Measurements from ENCODE around the gene TUBA4B. TPM values are rescaled to one million over a fixed set of nuclear protein-coding genes. Genes with fewer than 3 reads are reported as not detected.

Gene TUBA4B
- total and polyA plus RNA-seq, 4 donors = 0.28 TPM; not detected in 3

DNA sequence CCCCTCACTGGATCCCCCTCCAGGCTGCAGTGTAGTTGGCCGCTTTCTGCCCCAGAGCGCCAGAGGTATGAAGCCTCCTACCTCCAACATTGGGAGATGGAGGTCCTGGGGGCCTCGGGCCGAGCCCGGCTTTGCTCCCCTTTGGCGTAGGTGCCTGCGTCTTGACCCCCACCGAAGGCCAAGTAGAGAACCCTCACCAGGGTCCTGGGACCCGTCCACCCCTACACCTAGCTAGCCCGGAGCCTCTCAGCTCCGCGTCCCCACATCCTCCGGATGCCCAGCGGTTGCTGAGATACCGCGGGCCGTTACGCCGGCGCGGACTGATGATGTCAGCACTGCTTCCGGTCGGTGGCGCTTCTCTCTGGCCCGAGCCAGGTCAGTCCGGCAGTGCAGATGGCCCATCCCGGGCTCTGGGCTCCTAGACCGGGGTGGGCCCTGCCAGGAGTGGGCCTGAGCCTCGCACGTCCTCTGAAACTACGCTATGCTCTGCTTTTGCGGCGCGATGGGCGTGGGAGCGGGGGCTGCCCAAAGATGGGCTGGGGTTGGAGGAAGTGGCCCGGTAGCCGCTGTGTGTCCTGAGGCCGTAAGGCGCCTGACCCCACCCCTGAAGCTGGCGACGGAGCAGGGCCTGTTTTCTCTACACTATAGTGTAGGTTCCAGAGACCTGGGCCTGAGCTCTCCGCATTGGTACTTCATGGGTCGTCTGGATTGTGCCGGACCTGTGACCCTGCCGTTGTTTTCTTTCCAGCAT, 7.7 kb upstream of the TUBA4B start, which contains the start of the genes GLB1L and STK16:
TSS of gene GLB1L (minus strand) at position 297 of the 751 bp plus-strand sequence. CDS start 1,871 bp downstream, outside the sequence.
TSS of gene STK16 (plus strand) at position 332 of the 751 bp plus-strand sequence. CDS start 521 bp downstream, outside the sequence.
- no peaks in the 10 kb centered on the region for H3K27me3 ChIP-seq (ENCODE audit: control insufficient read depth in 1 of 2, insufficient read depth in 2 of 2, low read length in 1 of 2)
- peak within 1 kb of the TSS; percentile 36 to 80 for H3K27ac ChIP-seq (ENCODE audit: low read depth in 1 of 2, low read length in 2 of 2)
- no peaks in the 10 kb centered on the region for H3K36me3 ChIP-seq (ENCODE audit: control insufficient read depth in 1 of 2, insufficient read depth in 2 of 2, low read length in 1 of 2)
- intact Hi-C loops (cut with DNase I) = loop anchor here in 1 of 2 donors (5.0 kb wide), 1 partner anchor 47 kb away; no protein-coding TSS in a partner anchor
- no peaks in the 10 kb centered on the region for H3K4me1 ChIP-seq (ENCODE audit: control insufficient read depth in 1 of 2, insufficient read depth in 2 of 2, low read length in 2 of 2)
- ATAC-seq (ENCODE audit: low FRiP score) (peak; percentile 95), DNase-seq (peak; percentile 97 to 99)
- 0% methylated on average over 46 of the region's 46 CpGs for WGBS, 2 donors
- no peaks in the 10 kb centered on the region for H3K9me3 ChIP-seq (ENCODE audit: control insufficient read depth, low read length)
- peak within 1 kb of the TSS; percentile 37 to 75 for H3K4me3 ChIP-seq (ENCODE audit: low read length in 2 of 2)

DNA sequence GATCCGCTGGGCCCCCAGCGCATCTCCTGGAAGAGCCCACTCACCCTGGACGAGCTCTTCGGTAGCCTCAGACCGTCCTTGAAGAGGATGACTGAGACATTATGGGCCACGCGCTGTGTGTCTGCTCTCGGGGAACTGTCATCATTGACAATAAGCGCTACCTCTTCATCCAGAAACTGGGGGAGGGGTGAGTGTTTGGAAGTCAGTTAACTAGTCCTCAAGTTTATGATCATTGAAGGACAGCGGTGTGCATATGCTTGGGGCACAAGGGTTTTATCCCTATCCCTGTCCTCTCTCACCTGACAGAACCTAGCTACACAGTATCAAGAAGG, 7.2 kb upstream of the TUBA4B start:
- Histone ChIP-seq H3K4me1 (ENCODE audit: control insufficient read depth in 1 of 2, insufficient read depth in 2 of 2, low read length in 2 of 2) (no peaks in the 10 kb centered on the region), H3K27ac (ENCODE audit: low read depth in 1 of 2, low read length in 2 of 2) (peak overlapping the region in 1 of 2 donors; percentile 80), H3K9me3 (ENCODE audit: control insufficient read depth, low read length) (no peaks in the 10 kb centered on the region), H3K4me3 (ENCODE audit: low read length in 2 of 2) (peak overlapping the region; percentile 37 to 75), H3K27me3 (ENCODE audit: control insufficient read depth in 1 of 2, insufficient read depth in 2 of 2, low read length in 1 of 2) (no peaks in the 10 kb centered on the region), H3K36me3 (ENCODE audit: control insufficient read depth in 1 of 2, insufficient read depth in 2 of 2, low read length in 1 of 2) (no peaks in the 10 kb centered on the region)
- no peak for ATAC-seq (ENCODE audit: low FRiP score)
- no peak for DNase-seq
- intact Hi-C loops (cut with DNase I) = loop anchor here in 1 of 2 donors (5.0 kb wide), 1 partner anchor 46 kb away; no protein-coding TSS in a partner anchor
- 21% methylated on average over 10 of the region's 10 CpGs for WGBS, 2 donors

DNA sequence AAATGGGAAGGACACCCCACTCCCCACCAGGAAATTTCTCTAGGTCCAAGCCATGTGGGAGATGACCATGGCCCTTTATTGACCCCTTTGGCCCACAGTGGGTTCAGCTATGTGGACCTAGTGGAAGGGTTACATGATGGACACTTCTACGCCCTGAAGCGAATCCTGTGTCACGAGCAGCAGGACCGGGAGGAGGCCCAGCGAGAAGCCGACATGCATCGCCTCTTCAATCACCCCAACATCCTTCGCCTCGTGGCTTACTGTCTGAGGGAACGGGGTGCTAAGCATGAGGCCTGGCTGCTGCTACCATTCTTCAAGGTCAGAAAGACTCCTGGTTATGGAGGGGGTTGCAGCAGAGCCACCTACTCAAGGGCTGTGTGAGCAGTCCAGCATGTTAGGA, 6.5 kb upstream of the TUBA4B start:
- H3K4me1 ChIP-seq (ENCODE audit: control insufficient read depth in 1 of 2, insufficient read depth in 2 of 2, low read length in 2 of 2) = no peaks in the 10 kb centered on the region
- intact Hi-C loops (cut with DNase I) = loop anchor here in 1 of 2 donors (5.0 kb wide), 1 partner anchor 46 kb away; no protein-coding TSS in a partner anchor
- ATAC-seq (ENCODE audit: low FRiP score) (no peak), DNase-seq (no peak)
- H3K9me3 ChIP-seq (ENCODE audit: control insufficient read depth, low read length) = no peaks in the 10 kb centered on the region
- 92 to 95% methylated on average over 10 of the region's 10 CpGs for WGBS, 2 donors
- no peak overlapping the region for H3K27ac ChIP-seq (ENCODE audit: low read depth in 1 of 2, low read length in 2 of 2)
- H3K27me3 ChIP-seq (ENCODE audit: control insufficient read depth in 1 of 2, insufficient read depth in 2 of 2, low read length in 1 of 2) = no peaks in the 10 kb centered on the region
- H3K4me3 ChIP-seq (ENCODE audit: low read length in 2 of 2) = no peak overlapping the region
- no peaks in the 10 kb centered on the region for H3K36me3 ChIP-seq (ENCODE audit: control insufficient read depth in 1 of 2, insufficient read depth in 2 of 2, low read length in 1 of 2)

DNA sequence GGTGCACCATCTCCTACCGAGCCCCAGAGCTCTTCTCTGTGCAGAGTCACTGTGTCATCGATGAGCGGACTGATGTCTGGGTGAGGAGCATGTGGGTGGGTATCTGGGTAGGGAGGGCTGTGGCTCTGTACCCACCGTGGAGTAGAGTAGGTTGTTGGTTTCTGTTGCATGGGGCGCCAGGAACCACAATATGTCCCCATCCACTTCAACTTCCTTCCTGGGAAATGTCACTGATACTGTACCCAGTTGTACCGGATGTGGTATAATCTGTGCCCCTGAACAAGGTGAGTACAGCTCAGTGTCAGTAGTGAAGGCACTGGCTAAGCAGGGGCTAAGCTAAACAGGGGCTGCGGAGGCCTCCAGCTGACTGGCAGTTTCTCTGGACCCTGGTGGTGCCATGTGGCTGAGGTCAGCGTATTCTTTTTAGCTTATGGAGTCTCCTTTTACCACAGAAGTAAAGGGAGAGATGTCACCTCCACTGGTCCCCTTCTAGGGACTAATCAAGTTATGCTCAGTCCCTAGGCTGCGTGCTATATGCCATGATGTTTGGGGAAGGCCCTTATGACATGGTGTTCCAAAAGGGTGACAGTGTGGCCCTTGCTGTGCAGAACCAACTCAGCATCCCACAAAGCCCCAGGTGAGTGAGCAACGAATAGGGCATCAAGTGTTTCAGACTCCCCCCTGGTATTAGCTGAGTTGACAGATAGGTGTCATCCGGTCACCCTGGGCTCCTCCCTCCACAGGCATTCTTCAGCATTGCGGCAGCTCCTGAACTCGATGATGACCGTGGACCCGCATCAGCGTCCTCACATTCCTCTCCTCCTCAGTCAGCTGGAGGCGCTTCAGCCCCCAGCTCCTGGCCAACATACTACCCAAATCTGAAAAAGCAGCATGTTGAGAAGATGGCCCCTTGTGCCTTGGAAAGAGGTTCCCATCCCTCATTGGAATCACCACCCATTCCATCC, 5.1 kb upstream of the TUBA4B start:
- intact Hi-C loops (cut with DNase I) = loop anchor here in 1 of 2 donors (5.0 kb wide), 1 partner anchor 44 kb away; no protein-coding TSS in a partner anchor
- H3K36me3 ChIP-seq (ENCODE audit: control insufficient read depth in 1 of 2, insufficient read depth in 2 of 2, low read length in 1 of 2) = no peaks in the 10 kb centered on the region
- no peaks in the 10 kb centered on the region for H3K4me1 ChIP-seq (ENCODE audit: control insufficient read depth in 1 of 2, insufficient read depth in 2 of 2, low read length in 2 of 2)
- DNase-seq = no peak
- peak overlapping the region in 1 of 2 donors; percentile 39 for H3K27ac ChIP-seq (ENCODE audit: low read depth in 1 of 2, low read length in 2 of 2)
- H3K27me3 ChIP-seq (ENCODE audit: control insufficient read depth in 1 of 2, insufficient read depth in 2 of 2, low read length in 1 of 2) = no peaks in the 10 kb centered on the region
- H3K4me3 ChIP-seq (ENCODE audit: low read length in 2 of 2) = no peak overlapping the region
- ATAC-seq (ENCODE audit: low FRiP score) = no peak
- no peaks in the 10 kb centered on the region for H3K9me3 ChIP-seq (ENCODE audit: control insufficient read depth, low read length)
- 92% methylated on average over 17 of the region's 17 CpGs for WGBS, 2 donors

DNA sequence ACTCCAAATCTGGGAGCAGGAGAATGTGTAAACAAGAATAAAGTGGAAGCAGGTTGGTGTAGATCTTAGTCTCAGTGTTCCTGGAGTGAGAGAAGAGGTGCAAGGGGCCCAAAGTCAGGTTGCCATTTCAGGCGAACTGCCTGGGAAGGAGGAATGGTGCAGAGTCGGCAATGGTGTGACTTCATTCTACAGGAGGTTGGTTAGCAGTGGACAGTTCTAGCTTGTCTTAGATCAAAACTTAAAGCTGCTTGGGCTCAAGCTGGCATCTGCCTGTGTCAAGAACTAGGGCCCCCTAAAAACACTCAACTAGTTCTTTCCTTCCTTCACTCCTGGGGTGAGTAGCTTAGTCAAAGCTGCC, 4.2 kb upstream of the TUBA4B start:
- H3K27me3 ChIP-seq (ENCODE audit: control insufficient read depth in 1 of 2, insufficient read depth in 2 of 2, low read length in 1 of 2) = no peaks in the 10 kb centered on the region
- no peaks in the 10 kb centered on the region for H3K36me3 ChIP-seq (ENCODE audit: control insufficient read depth in 1 of 2, insufficient read depth in 2 of 2, low read length in 1 of 2)
- no peaks in the 10 kb centered on the region for H3K4me1 ChIP-seq (ENCODE audit: control insufficient read depth in 1 of 2, insufficient read depth in 2 of 2, low read length in 2 of 2)
- H3K9me3 ChIP-seq (ENCODE audit: control insufficient read depth, low read length) = no peaks in the 10 kb centered on the region
- WGBS, 2 donors = 37 to 44% methylated on average over 2 of the region's 2 CpGs
- H3K4me3 ChIP-seq (ENCODE audit: low read length in 2 of 2) = no peak overlapping the region
- H3K27ac ChIP-seq (ENCODE audit: low read depth in 1 of 2, low read length in 2 of 2) = peak overlapping the region; percentile 67 to 89
- ATAC-seq (ENCODE audit: low FRiP score) = no peak
- intact Hi-C loops (cut with DNase I) = loop anchor here in 1 of 2 donors (5.0 kb wide), 1 partner anchor 43 kb away; no protein-coding TSS in a partner anchor
- DNase-seq = no peak

DNA sequence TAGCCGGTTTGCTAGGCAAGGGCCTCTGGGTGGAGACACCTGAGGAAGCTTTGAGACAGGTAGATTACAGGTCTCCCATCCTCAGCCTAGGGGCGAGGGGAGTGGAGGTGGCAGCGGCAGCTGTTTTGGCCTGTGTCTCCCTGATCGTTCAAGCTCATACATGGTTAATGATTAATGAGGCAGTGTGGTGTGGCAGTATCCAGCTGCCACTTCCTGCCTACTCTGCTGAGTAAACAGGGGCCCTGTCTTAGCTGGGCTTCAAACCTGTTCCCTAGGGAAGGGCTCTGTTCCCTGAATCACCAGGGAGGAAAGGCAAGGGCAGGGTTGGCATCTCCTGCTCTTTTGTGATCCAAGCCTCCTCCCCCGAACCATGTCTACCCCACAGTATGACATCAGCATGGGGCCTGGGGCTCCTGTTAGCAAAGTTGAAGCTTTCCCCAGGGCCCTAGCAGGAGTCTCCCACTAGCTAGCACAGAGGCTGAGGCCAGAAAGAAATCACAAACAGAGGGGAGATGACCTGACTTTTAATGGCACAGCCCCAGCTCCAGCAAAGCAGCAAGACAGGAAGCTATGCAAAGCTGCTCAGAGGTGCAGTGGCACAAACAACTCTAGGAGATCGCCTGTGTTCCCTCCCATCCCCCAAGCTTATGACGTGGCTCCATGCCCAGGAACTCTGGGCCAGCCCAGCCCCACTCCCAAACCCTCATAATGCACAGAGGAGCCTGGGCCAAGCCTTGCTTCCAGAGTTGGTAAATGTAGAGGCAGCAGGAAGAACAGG, 3.7 kb upstream of the TUBA4B start:
- intact Hi-C loops (cut with DNase I) = loop anchor here in 1 of 2 donors (5.0 kb wide), 1 partner anchor 43 kb away; no protein-coding TSS in a partner anchor
- 2% methylated on average over 7 of the region's 7 CpGs for WGBS, 2 donors
- ATAC-seq (ENCODE audit: low FRiP score) = peak; percentile 47
- Histone ChIP-seq H3K4me1 (ENCODE audit: control insufficient read depth in 1 of 2, insufficient read depth in 2 of 2, low read length in 2 of 2) (no peaks in the 10 kb centered on the region), H3K36me3 (ENCODE audit: control insufficient read depth in 1 of 2, insufficient read depth in 2 of 2, low read length in 1 of 2) (no peaks in the 10 kb centered on the region), H3K27ac (ENCODE audit: low read depth in 1 of 2, low read length in 2 of 2) (peak overlapping the region; percentile 67 to 89), H3K4me3 (ENCODE audit: low read length in 2 of 2) (no peak overlapping the region), H3K9me3 (ENCODE audit: control insufficient read depth, low read length) (no peaks in the 10 kb centered on the region), H3K27me3 (ENCODE audit: control insufficient read depth in 1 of 2, insufficient read depth in 2 of 2, low read length in 1 of 2) (no peaks in the 10 kb centered on the region)
- DNase-seq = peak; percentile 87 to 89

DNA sequence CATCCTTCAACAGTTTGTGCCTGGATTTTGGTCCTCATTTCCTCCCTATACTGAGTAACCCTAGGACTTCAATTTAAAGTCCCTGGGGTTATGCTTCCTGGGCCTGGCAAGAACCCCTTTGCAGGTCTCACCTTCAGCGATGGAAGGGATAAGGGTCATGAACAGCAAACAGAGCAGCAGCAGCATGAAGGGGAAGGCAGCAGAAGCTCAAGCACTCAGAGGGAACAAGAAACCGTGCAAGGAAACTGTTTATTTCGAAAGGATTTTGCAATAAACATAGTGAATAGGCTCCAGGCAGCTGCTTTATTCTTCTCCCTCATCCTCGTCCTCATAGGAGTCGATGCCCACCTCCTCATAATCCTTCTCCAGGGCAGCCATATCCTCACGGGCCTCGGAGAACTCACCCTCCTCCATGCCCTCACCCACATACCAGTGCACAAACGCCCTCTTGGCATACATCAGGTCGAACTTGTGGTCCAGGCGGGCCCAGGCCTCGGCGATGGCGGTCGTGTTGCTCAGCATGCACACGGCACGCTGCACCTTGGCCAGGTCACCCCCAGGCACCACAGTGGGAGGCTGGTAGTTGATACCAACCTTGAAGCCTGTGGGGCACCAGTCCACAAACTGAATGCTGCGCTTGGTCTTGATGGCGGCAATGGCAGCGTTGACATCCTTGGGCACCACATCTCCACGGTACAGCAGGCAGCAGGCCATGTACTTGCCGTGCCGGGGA, 2.8 kb upstream of the TUBA4B start:
- intact Hi-C loops (cut with DNase I) = no loop called here
- H3K4me1 ChIP-seq (ENCODE audit: control insufficient read depth in 1 of 2, insufficient read depth in 2 of 2, low read length in 2 of 2) = no peaks in the 10 kb centered on the region
- H3K27me3 ChIP-seq (ENCODE audit: control insufficient read depth in 1 of 2, insufficient read depth in 2 of 2, low read length in 1 of 2) = no peaks in the 10 kb centered on the region
- no peak overlapping the region for H3K4me3 ChIP-seq (ENCODE audit: low read length in 2 of 2)
- H3K9me3 ChIP-seq (ENCODE audit: control insufficient read depth, low read length) = no peaks in the 10 kb centered on the region
- H3K27ac ChIP-seq (ENCODE audit: low read depth in 1 of 2, low read length in 2 of 2) = peak overlapping the region in 1 of 2 donors; percentile 89
- 75 to 77% methylated on average over 22 of the region's 22 CpGs for WGBS, 2 donors
- ATAC-seq (ENCODE audit: low FRiP score) (no peak), DNase-seq (no peak)
- H3K36me3 ChIP-seq (ENCODE audit: control insufficient read depth in 1 of 2, insufficient read depth in 2 of 2, low read length in 1 of 2) = no peaks in the 10 kb centered on the region

All from aorta (tissue), 5 donors.